ENCODE measurements around the gene TGFBR3L. TPM values are rescaled to one million over a fixed set of nuclear protein-coding genes. Genes with fewer than 3 reads are reported as not detected.

Gene TGFBR3L
- total RNA-seq, 3 donors from 2014 or later = 2.3 TPM; not detected in 2

DNA sequence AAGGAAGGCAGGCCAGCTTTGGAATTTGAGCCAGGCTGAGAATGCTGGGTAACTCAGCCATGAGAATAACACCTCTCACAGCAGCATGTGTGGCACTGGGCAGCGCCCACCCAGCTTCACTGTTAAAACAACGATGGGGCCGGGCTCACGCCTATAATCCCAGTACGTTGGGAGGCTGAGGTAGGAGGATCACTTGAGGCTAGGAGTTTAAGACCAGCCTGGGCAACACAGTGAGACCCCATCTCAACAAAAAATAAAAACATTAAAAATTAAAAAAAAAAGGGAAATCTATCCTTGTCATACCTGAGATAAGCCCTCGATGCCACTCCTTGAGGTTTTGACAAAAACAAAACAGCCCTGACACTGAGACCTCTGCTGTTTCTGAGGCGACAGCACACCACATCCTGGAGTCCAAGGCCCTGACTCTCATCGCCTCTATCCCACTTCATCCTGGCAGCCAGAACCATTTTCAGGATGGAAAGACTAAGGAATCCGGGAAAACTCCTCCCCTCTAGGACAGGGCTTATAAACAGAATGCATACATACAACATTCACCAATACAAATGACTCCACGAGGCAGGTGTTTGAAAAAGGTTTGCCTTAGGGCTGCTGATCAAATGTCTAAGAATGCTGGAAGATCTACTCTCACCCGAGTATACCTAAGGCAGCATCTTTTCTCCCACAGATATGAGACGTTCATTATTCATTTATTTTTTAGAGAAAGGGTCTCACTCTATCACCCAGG is 51.5 kb downstream of the TGFBR3L start:
- no peak overlapping the region for H3K4me3 ChIP-seq
- TF ChIP-seq POLR2A (IDR thresholded peaks at IDR 0.05) = no peak
- TF ChIP-seq, protein P1, sequence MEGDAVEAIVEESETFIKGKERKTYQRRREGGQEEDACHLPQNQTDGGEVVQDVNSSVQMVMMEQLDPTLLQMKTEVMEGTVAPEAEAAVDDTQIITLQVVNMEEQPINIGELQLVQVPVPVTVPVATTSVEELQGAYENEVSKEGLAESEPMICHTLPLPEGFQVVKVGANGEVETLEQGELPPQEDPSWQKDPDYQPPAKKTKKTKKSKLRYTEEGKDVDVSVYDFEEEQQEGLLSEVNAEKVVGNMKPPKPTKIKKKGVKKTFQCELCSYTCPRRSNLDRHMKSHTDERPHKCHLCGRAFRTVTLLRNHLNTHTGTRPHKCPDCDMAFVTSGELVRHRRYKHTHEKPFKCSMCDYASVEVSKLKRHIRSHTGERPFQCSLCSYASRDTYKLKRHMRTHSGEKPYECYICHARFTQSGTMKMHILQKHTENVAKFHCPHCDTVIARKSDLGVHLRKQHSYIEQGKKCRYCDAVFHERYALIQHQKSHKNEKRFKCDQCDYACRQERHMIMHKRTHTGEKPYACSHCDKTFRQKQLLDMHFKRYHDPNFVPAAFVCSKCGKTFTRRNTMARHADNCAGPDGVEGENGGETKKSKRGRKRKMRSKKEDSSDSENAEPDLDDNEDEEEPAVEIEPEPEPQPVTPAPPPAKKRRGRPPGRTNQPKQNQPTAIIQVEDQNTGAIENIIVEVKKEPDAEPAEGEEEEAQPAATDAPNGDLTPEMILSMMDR (IDR thresholded peaks at IDR 0.05) = no peak
- TF ChIP-seq POLR2AphosphoS5 (IDR thresholded peaks at IDR 0.05) = no peak
- no peaks in the 10 kb centered on the region for H3K9me3 ChIP-seq
- H3K27ac ChIP-seq = peak overlapping the region; percentile 51 to 70
- no peaks in the 10 kb centered on the region for H3K27me3 ChIP-seq
- no peaks in the 10 kb centered on the region for H3K4me1 ChIP-seq
- no peaks in the 10 kb centered on the region for H3K36me3 ChIP-seq
- DNase-seq (ENCODE audit: low spot score in 2 of 2) = no peak
- intact Hi-C loops (cut with DNase I; ENCODE audit: low total_unique reads) = no loop called here

DNA sequence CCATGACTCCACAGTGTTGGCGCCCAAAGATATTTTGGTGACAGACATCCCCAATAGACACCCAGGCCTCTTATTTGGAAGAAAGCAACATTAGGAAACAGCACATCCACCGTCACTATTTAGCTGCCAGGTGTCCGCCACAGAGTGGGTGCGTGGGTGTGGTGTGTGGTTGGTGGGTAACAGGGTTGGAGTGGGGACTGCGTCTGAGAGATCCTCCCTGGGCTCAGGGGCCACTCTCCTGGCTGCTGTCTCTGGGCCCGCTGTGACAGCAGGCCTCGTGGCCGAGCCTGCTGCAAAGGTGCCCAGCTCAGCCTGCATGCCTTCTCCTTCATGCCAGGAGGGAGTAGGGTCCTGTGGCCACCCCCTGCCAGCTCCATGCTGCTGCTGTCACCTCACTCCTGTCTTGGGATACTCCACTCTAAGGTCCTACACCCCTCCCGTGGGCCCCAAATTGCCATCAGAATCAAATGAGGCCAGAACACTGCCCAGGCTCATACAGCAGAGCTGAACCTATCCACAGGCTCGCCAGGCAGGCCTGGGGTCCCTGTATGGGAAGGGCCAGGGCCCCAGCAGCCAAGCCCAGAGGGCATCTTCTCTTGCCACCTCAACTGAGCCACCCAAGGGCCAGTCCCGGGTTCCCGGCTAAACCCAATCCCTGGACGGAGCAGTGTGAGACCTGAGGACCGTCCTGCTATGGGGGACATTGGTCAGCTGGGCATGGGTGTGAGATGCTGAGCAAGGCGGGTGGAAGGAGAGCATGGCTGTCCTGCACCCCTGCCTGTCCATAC is 53.6 kb downstream of the TGFBR3L start:
- no peak overlapping the region for H3K4me3 ChIP-seq
- no peak overlapping the region for H3K27ac ChIP-seq
- H3K4me1 ChIP-seq = no peaks in the 10 kb centered on the region
- H3K36me3 ChIP-seq = no peaks in the 10 kb centered on the region
- no peak for DNase-seq (ENCODE audit: low spot score in 2 of 2)
- H3K9me3 ChIP-seq = no peaks in the 10 kb centered on the region
- TF ChIP-seq POLR2AphosphoS5 (IDR thresholded peaks at IDR 0.05) = no peak
- TF ChIP-seq, protein P1 (IDR thresholded peaks at IDR 0.05) = no peak
- no peak for TF ChIP-seq POLR2A (IDR thresholded peaks at IDR 0.05)
- intact Hi-C loops (cut with DNase I; ENCODE audit: low total_unique reads) = no loop called here
- H3K27me3 ChIP-seq = no peaks in the 10 kb centered on the region

Other genes starting within 250 kb of the TGFBR3L start
- gene RETN, start 245.8 kb upstream of the TGFBR3L start, total RNA-seq = not detected
- gene MCEMP1, start 237.7 kb upstream of the TGFBR3L start, total RNA-seq = 1 to 10 TPM in 2 of 3 donors, not detected in 1; 1.0 to 2.4 TPM
- 10 to 100 TPM; 34.7 to 84.0 (median 62.6) TPM for gene TRAPPC5, start 234.0 kb upstream of the TGFBR3L start, total RNA-seq
- under 1 TPM in 2 of 3 donors, not detected in 1; 0.29 to 0.48 TPM for gene FCER2, start 212.7 kb upstream of the TGFBR3L start, total RNA-seq
- 1 to 10 TPM in 2 of 3 donors, not detected in 1; 1.3 to 3.7 TPM for gene CLEC4G, start 182.7 kb upstream of the TGFBR3L start, total RNA-seq
- gene CD209, start 167.3 kb upstream of the TGFBR3L start, total RNA-seq = 1 to 10 TPM; 2.3 to 9.8 (median 2.6) TPM
- 1 to 10 TPM in 1 of 3 donors, not detected in 2; 1.3 TPM for gene CLEC4M, start 151.6 kb upstream of the TGFBR3L start, total RNA-seq
- gene EVI5L, start 84.6 kb upstream of the TGFBR3L start, total RNA-seq = 10 to 100 TPM in 1 of 3 donors, 1 to 10 TPM in 2; 7.5 to 12.5 (median 9.2) TPM
- gene PRR36, start 40.4 kb upstream of the TGFBR3L start, total RNA-seq = 1 to 10 TPM in 1 of 3 donors, under 1 TPM in 1, not detected in 1; 0.59 to 2.0 TPM
- 10 to 100 TPM in 1 of 3 donors, 1 to 10 TPM in 2; 1.4 to 15.1 (median 6.6) TPM for gene LRRC8E, start 26.3 kb upstream of the TGFBR3L start, total RNA-seq
- gene MAP2K7, start 11.0 kb upstream of the TGFBR3L start, total RNA-seq = 10 to 100 TPM; 13.3 to 17.1 (median 13.8) TPM
- 10 to 100 TPM; 13.8 to 14.8 (median 13.8) TPM for gene SNAPC2, start 5.5 kb downstream of the TGFBR3L start, total RNA-seq
- gene CTXN1, start 11.3 kb downstream of the TGFBR3L start, total RNA-seq = 1 to 10 TPM in 2 of 3 donors, under 1 TPM in 1; 0.32 to 9.5 (median 5.6) TPM
- 10 to 100 TPM; 29.3 to 59.6 (median 57.8) TPM for gene TIMM44, start 28.8 kb downstream of the TGFBR3L start, total RNA-seq
- 10 to 100 TPM; 28.6 to 30.8 (median 29.7) TPM for gene ELAVL1, start 90.8 kb downstream of the TGFBR3L start, total RNA-seq
- not detected for gene CCL25, start 137.9 kb downstream of the TGFBR3L start, total RNA-seq
- 1 to 10 TPM in 1 of 3 donors, under 1 TPM in 1, not detected in 1; 0.66 to 7.9 TPM for gene FBN3, start 234.8 kb downstream of the TGFBR3L start, total RNA-seq